Coronary artery (tissue), 2 donors: ENCODE data around the gene C1QTNF6.

Source experiments
- DNase-seq: peaks from one replicate; pipeline ENCODE4 v3.0.0-alpha.2; 2017; ENCODE audit warnings: low spot score
- H3K27ac ChIP-seq, 2 donors: fragments of 200-600 bp; sonication (generic); one replicate each; pipeline ENCODE4 v1.5.1; 2016 to 2019
- H3K4me3 ChIP-seq: fragments of 200-600 bp; sonication (generic); 2 replicates; pipeline ENCODE4 v1.5.1; 2016; ENCODE audit warnings: mild to moderate bottlenecking, moderate library complexity
- CTCF ChIP-seq: fragments of 200-600 bp; sonication (generic); IDR thresholded peaks from one replicate; pipeline ENCODE4 v1.5.1; 2019; ENCODE audit warnings: antibody characterized with exemption

C1QTNF6 gene

GRCh38 chr22:37192204-37192603, 4.2 kb upstream of the C1QTNF6 start:
- TF ChIP-seq CTCF: no peak
- DNase-seq: no peak
- no peak overlapping the region for H3K27ac ChIP-seq
- no peak overlapping the region for H3K4me3 ChIP-seq

- DNase-seq: no peak
- Histone ChIP-seq H3K27ac (no peak overlapping the region), H3K4me3 (no peak overlapping the region)
- TF ChIP-seq CTCF: no peak
Measured at GRCh38 chr22:37190262-37190780, 2.3 kb upstream of the C1QTNF6 start.

GRCh38 chr22:37188901-37189466, 937 bp upstream of the C1QTNF6 start:
- Histone ChIP-seq H3K4me3 (peak overlapping the region; percentile 61), H3K27ac (peak overlapping the region in 1 of 2 donors; percentile 83)
- TF ChIP-seq CTCF: no peak
- DNase-seq: no peak

GRCh38 chr22:37187552-37187890, 526 bp downstream of the C1QTNF6 start:
- peak overlapping the region; percentile 8 to 83 for H3K27ac ChIP-seq
- DNase-seq: no peak

GRCh38 chr22:37186997-37187522, 987 bp downstream of the C1QTNF6 start:
- H3K27ac ChIP-seq: peak overlapping the region; percentile 8 to 83
- H3K4me3 ChIP-seq: peak overlapping the region; percentile 61
- DNase-seq: no peak
- TF ChIP-seq CTCF: no peak

More at GRCh38 chr22:37187552-37187890, 526 bp downstream of the C1QTNF6 start:
- peak overlapping the region; percentile 61 for H3K4me3 ChIP-seq
- TF ChIP-seq CTCF: no peak

GRCh38 chr22:37186228-37186996, 1.6 kb downstream of the C1QTNF6 start:
- DNase-seq: no peak
- Histone ChIP-seq H3K27ac (no peak overlapping the region), H3K4me3 (no peak overlapping the region)
- no peak for TF ChIP-seq CTCF
